Subcutaneous preadipocyte (primary cell): Measurements from ENCODE around the gene TMTC4. TPM values are rescaled to one million over a fixed set of nuclear protein-coding genes. Genes with fewer than 3 reads are reported as not detected.

Source experiments
- total RNA-seq: library from RNA; depleted of rRNA; stranded (reverse); fragments of >200 nt; gene quantifications from 2 replicates; pipeline ENCODE4 v1.2.3, GENCODE V29; 2012

TMTC4 gene
- 17.6 and 28.3 TPM in 2 replicates for total RNA-seq

DNA sequence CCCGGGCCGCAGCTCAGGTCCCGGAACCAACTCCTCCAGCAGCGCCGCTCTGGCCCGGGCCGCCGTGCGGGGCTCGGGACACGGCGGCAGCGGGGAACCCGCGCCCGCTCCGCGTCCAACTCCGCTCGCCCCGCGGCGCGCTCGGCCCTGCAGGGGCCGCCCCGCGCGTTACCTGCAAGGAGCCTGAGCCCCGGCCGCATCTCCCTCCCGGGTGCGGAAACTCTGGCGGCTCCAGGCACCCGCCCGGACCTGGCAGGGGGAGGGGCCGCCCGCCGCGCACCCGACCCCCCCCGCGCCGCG is at the start of gene TMTC4:
TSS of gene TMTC4 (minus strand) at position 224 of the 300 bp plus-strand sequence. CDS start 4,433 bp downstream, outside the sequence.

GRCh38 chr13:100588331-100589177 is 86.0 kb downstream of the TMTC4 start, which contains the start of gene GGACT:
Gene GGACT (minus strand): TSS chr13:100588789. CDS start chr13:100532591, 56,198 bp downstream.

Other genes starting within 250 kb of the TMTC4 start
- 3.7 and 5.9 TPM in 2 replicates for gene GGACT, start 86.0 kb downstream of the TMTC4 start, total RNA-seq